LNCAP (cell line): ENCODE results near the gene ATP6AP2.

Experiments used
- CTCF ChIP-seq: fragments of 450-650 bp; IDR thresholded peaks from 2 replicates; pipeline ENCODE4 v1.5.1; 2017; ENCODE audit warnings: mild to moderate bottlenecking

The ATP6AP2 gene

GRCh38 chrX:40644821-40645358 is 64.1 kb downstream of the ATP6AP2 start:
- no peak for TF ChIP-seq CTCF

GRCh38 chrX:40646489-40647306 is 65.9 kb downstream of the ATP6AP2 start:
- TF ChIP-seq CTCF: no peak

GRCh38 chrX:40647307-40648197 is 66.8 kb downstream of the ATP6AP2 start, which contains the start of gene CXorf38:
CXorf38 (minus strand) TSS chrX:40647561; CDS start chrX:40647520, 41 bp downstream.
- TF ChIP-seq CTCF: no peak

- TF ChIP-seq CTCF: peak; percentile 51
Measured at GRCh38 chrX:40651620-40652223, 71.0 kb downstream of the ATP6AP2 start.

DNA sequence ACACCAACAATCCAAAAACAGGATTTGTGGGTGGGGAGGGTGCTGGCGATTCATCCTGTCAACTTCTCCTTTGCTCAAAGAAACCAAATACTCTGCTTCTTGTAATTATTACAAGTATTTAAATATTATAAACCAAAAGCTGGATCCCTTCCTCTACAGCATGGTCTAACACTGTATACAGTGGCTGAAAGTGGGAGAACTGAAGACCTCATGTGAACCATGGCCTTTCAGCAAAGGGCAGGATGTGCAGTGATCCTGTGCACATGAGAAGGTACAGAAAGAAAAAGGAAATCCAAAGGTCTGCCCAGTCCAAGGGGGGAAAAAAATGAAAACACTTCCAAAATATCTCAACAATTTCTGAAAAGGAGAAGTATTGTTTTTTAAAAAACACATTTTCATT is 71.9 kb downstream of the ATP6AP2 start:
- no peak for TF ChIP-seq CTCF

GRCh38 chrX:40653535-40653934 is 72.8 kb downstream of the ATP6AP2 start:
- no peak for TF ChIP-seq CTCF
